K562 (cell line): ENCODE measurements around the gene C12orf75. TPM values are rescaled to one million over a fixed set of nuclear protein-coding genes. Genes with fewer than 3 reads are reported as not detected.

Experiments
- ATAC-seq: fragments of 200-7000 bp; cut with Tn5 transposase; 3 replicates; pipeline ENCODE4 v1.9.1; 2020; ENCODE audit warnings: moderate library complexity
- BruUV-seq: library from RNA; stranded (reverse); fragments of 400-500 nt; replicated peaks from 2 replicates; lab custom pipeline; 2021; lab: Mats Ljungman, UMichigan
- CTCF ChIA-PET: fragments of 300-600 bp; formaldehyde crosslinking; extraction: SDS; loops from one replicate; lab custom pipeline; 2021; ENCODE audit warnings: low intra/inter-chr PET ratio; lab: Yijun Ruan, JAX
- POLR2A ChIA-PET: fragments of 300-600, 350-650 bp; sonication (Branson Sonifier 250); formaldehyde crosslinking; extraction: SDS; loops from one replicate; lab custom pipeline; 2021; ENCODE audit warnings: antibody characterized with exemption, inconsistent platforms; lab: Yijun Ruan, JAX
- DNase-seq, 4 experiments: peaks; one replicate each; pipeline versions ENCODE4 v3.0.0 to v3.0.0-alpha.2; 2011 to 2018; ENCODE audit warnings: low spot score in 3 of 4, mixed read lengths in 3 of 4; ENCODE audit errors: extremely low read depth in 1 of 4
- FAIRE-seq: peaks from 2 replicates; lab custom pipeline; 2011; peaks lifted over from hg19 to GRCh38; lab: Jason Lieb, UNC
- H2AFZ ChIP-seq: 2 replicates; pipeline ENCODE4 v1.6.0; 2011; ENCODE audit warnings: low read depth, low read length, control low read depth, inconsistent platforms
- H3K27ac ChIP-seq: fragments of 200-600 bp; 3 replicates; pipeline ENCODE4 v1.8.0; 2011; ENCODE audit warnings: low read depth, mild to moderate bottlenecking, control low read depth, inconsistent platforms, low read length, moderate library complexity, mixed read lengths; ENCODE audit errors: extremely low read depth
- H3K27me3 ChIP-seq, 2 experiments: fragments of 300-600 bp in 1 of 2; 2 replicates in 1 of 2; 3 replicates in 1 of 2; pipeline versions ENCODE4 v1.6.0 to v1.8.0; 2011; ENCODE audit warnings: inconsistent platforms in 2 of 2, low read length in 2 of 2, mild to moderate bottlenecking in 1 of 2, mixed read lengths in 1 of 2, moderate library complexity in 1 of 2; ENCODE audit not compliant: control insufficient read depth in 2 of 2, insufficient read depth in 2 of 2
- H3K36me3 ChIP-seq: fragments of 300-600 bp; 3 replicates; pipeline ENCODE4 v1.8.0; 2011; ENCODE audit warnings: mild to moderate bottlenecking, low read length, inconsistent platforms; ENCODE audit not compliant: control insufficient read depth, insufficient read depth
- H3K4me1 ChIP-seq, 2 experiments: fragments of 200-600 bp in 1 of 2; replicated peaks in 1 of 2; 2 replicates in 1 of 2; 3 replicates in 1 of 2; pipeline versions ENCODE4 v1.5.1 to v1.8.0; 2011; ENCODE audit warnings: inconsistent platforms in 2 of 2, low read length in 2 of 2, mild to moderate bottlenecking in 1 of 2, mixed read lengths in 1 of 2, moderate library complexity in 1 of 2; ENCODE audit not compliant: control insufficient read depth in 2 of 2, insufficient read depth in 2 of 2
- H3K4me2 ChIP-seq: 2 replicates; pipeline ENCODE4 v1.6.1; 2011; ENCODE audit warnings: low read length, control low read depth, inconsistent platforms, mixed read lengths; ENCODE audit not compliant: insufficient read depth
- H3K4me3 ChIP-seq: fragments of 200-600 bp; sonication (generic), shearing (Covaris generic); 2 replicates; pipeline ENCODE4 v1.5.1; 2016; ENCODE audit warnings: control low read depth, inconsistent platforms
- H3K79me2 ChIP-seq: fragments of 200-600 bp; 3 replicates; pipeline ENCODE4 v1.8.0; 2011; ENCODE audit warnings: low read length, inconsistent platforms; ENCODE audit not compliant: control insufficient read depth, insufficient read depth
- H3K9ac ChIP-seq, 2 experiments: 2 replicates each; pipeline versions ENCODE4 v1.6.0 to v1.6.1; 2011; ENCODE audit warnings: low read depth in 2 of 2, low read length in 2 of 2, control low read depth in 1 of 2, inconsistent platforms in 1 of 2, mild to moderate bottlenecking in 1 of 2, mixed read lengths in 1 of 2; ENCODE audit not compliant: insufficient read depth in 1 of 2
- H3K9me1 ChIP-seq: one replicate; pipeline ENCODE4 v1.6.0; 2011; ENCODE audit warnings: inconsistent platforms, mild to moderate bottlenecking, low read length, moderate library complexity; ENCODE audit not compliant: control insufficient read depth, insufficient read depth
- H3K9me3 ChIP-seq: replicated peaks from 2 replicates; pipeline ENCODE4 v1.5.1; 2011; ENCODE audit warnings: low read depth, low read length, inconsistent platforms; ENCODE audit not compliant: control insufficient read depth, insufficient read depth
- H4K20me1 ChIP-seq: replicated peaks from 2 replicates; pipeline ENCODE4 v1.6.1; 2011; ENCODE audit warnings: low read length, inconsistent platforms, mixed read lengths; ENCODE audit not compliant: control insufficient read depth, insufficient read depth
- HDAC1 ChIP-seq, 2 experiments: fragments of 450-650 bp; IDR thresholded peaks; 2 replicates each; pipeline ENCODE4 v1.6.1; 2016 to 2017; ENCODE audit warnings: inconsistent platforms in 1 of 2, mild to moderate bottlenecking in 1 of 2, moderate library complexity in 1 of 2
- KLF10 ChIP-seq: fragments of 250-450 bp; sonication (Bioruptor Pico); IDR thresholded peaks from 2 replicates; pipeline ENCODE4 v1.6.1; 2021; ENCODE audit warnings: matching md5 sums
- LCOR ChIP-seq: sonication (generic); formaldehyde crosslinking; IDR thresholded peaks from 2 replicates; pipeline ENCODE4 v1.8.0; 2022; ENCODE audit warnings: mild to moderate bottlenecking, missing genetic modification reagents
- NR2C2 ChIP-seq, 2 experiments: fragments of 200-800 bp in 1 of 2; sonication (Bioruptor generic) in 1 of 2; sonication (generic) in 1 of 2; formaldehyde crosslinking in 1 of 2; IDR thresholded peaks; 2 replicates each; pipeline versions ENCODE4 v1.6.1 to v1.8.0; 2016 to 2022; ENCODE audit warnings: mild to moderate bottlenecking in 1 of 2, missing compliant biosample characterization in 1 of 2, missing genetic modification characterization in 1 of 2, missing genetic modification reagents in 1 of 2
- POLR2AphosphoS5 ChIP-seq: IDR thresholded peaks from 2 replicates; pipeline ENCODE4 v1.6.1; 2011; ENCODE audit warnings: mild to moderate bottlenecking, low read depth, low read length, moderate library complexity; ENCODE audit not compliant: control insufficient read depth, insufficient read depth
- PPARD ChIP-seq: fragments of 250-450 bp; sonication (Bioruptor Pico); IDR thresholded peaks from 2 replicates; pipeline ENCODE4 v1.8.0; 2022; ENCODE audit warnings: inconsistent platforms, mild to moderate bottlenecking, moderate library complexity
- ZNF668 ChIP-seq: fragments of 250-450 bp; sonication (Bioruptor Pico); IDR thresholded peaks from 2 replicates; pipeline ENCODE4 v1.8.0; 2022; ENCODE audit warnings: mild to moderate bottlenecking, inconsistent platforms
- WGBS: fragments of 100-300 bp; shearing (Covaris generic); methylation state at CpG from one replicate; pipeline ENCODE4 v1.1.6; 2016; ENCODE audit warnings: low coverage, mixed read lengths; ENCODE audit not compliant: insufficient coverage; ENCODE audit errors: missing lambda C conversion rate; 5-methylcytosine and 5-hydroxymethylcytosine counted together
- in situ Hi-C: fragments of 300-500 bp; cut with MboI; formaldehyde crosslinking; loops from 4 replicates; pipeline ENCODE4 v1.15.0; 2018; ENCODE audit warnings: inconsistent platforms, mixed read lengths
- intact Hi-C: fragments of 100-400 bp; cut with micrococcal nuclease; formaldehyde crosslinking; loops from 2 replicates; pipeline ENCODE4 v1.14.2; 2022
- polyA plus RNA-seq, 8 experiments: library from polyadenylated mRNA; depleted of rRNA in 4 of 8; stranded (reverse) in 5 of 8; unstranded in 3 of 8; fragments of >200 nt; fragmentation: Nextera tagmentation in 2 of 8; fragmentation: Illumina TruSeq in 1 of 8; extraction: Ambion mirVana in 2 of 8; extraction: Trizol in 1 of 8; gene quantifications; 2 replicates each; pipeline versions ENCODE4 v1.2.1 to v1.2.3, GENCODE V29; 2011 to 2014; ENCODE audit warnings: inconsistent platforms in 1 of 8, missing spikeins in 1 of 8
- total RNA-seq, 7 experiments: library from RNA; depleted of rRNA in 6 of 7; stranded (reverse); fragments of >200 nt in 6 of 7; fragmentation: Illumina TruSeq in 2 of 7; extraction: Trizol in 2 of 7; gene quantifications; 2 replicates each; pipeline versions ENCODE4 v1.2.1 to v1.2.3, GENCODE V29; 2011 to 2021; ENCODE audit warnings: low replicate concordance in 1 of 7

C12orf75 gene
- total and polyA plus RNA-seq, 9 of the 15 experiments (the other 6 are each of a cell fraction or from before 2014, with no cell fraction given) = 0.06 to 0.82 (median 0.26) TPM; not detected in 3

DNA sequence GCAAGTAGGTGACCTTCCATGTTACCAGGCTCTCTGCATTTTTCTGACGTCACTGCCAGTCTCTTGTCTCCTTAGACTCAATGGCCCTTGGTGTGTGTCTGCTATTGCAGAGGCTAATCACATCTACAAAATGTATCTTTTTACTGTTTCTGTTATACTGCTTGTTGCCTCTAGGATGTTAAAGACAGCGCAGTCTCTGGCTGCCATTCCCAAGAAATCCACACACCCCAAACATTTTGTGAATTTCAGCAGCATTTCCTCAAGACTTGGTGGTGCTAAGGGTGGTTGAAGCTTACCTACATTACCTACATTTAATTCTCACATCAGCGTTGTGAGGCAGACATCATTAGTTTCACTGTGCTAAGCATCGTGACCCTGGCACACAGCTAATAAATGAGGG lies 87.2 kb downstream of the C12orf75 start:
- H3K27me3 ChIP-seq = 0 out of 5 replicates have a peak, but pooled peaks cover 0 to 2% of the 10 kb centered on the region in 2 experiments
- no peaks in the 10 kb centered on the region for H3K79me2 ChIP-seq
- DNase-seq (no peak), ATAC-seq (no peak), FAIRE-seq (no peak)
- CTCF ChIA-PET = no interaction called here
- TF ChIP-seq HDAC1 (IDR thresholded peaks at IDR 0.05) (no peak), ZNF668 (CRISPR knock-in tag) (no peak), POLR2AphosphoS5 (no peak), KLF10 (CRISPR knock-in tag) (no peak), PPARD (CRISPR knock-in tag) (no peak), LCOR (no peak), NR2C2 (CRISPR knock-in tag; IDR thresholded peaks at IDR 0.05) (no peak), NR2C2 (tag; IDR thresholded peaks at IDR 0.05) (no peak)
- no peaks in the 10 kb centered on the region for H3K36me3 ChIP-seq
- no peaks in the 10 kb centered on the region for H3K9me3 ChIP-seq
- intact Hi-C loops (loop anchor here (10.0 kb wide), 1 partner anchor 867 kb away; no protein-coding TSS in a partner anchor), in situ Hi-C loops (loop anchor here (10.0 kb wide), 1 partner anchor 807 kb away; no protein-coding TSS in a partner anchor)
- BruUV-seq = no TSS peak
- no peaks in the 10 kb centered on the region for H4K20me1 ChIP-seq
- no peaks in the 10 kb centered on the region for H3K9me1 ChIP-seq
- WGBS = 2% methylated on average over 4 of the region's 4 CpGs
- H3K27ac ChIP-seq = no peak overlapping the region
- H3K9ac ChIP-seq = no peak overlapping the region
- no peak overlapping the region for H2AFZ ChIP-seq
- no peak overlapping the region for H3K4me2 ChIP-seq
- no peak overlapping the region for H3K4me3 ChIP-seq
- no peaks in the 10 kb centered on the region for H3K4me1 ChIP-seq
- POLR2A ChIA-PET = no interaction called here
